Stimulated activated CD4-positive, alpha-beta T cell treated with anti-CD3 and anti-CD28 coated beads, Interleukin-12 subunit alpha, Interleukin-12 subunit beta, amount 100 ng/mL, for 24 hours (primary cell): Measurements from ENCODE around the gene PLEKHG3.

Experiments used
- DNase-seq, 2 experiments: peaks; one replicate each; pipeline ENCODE4 v3.0.0-alpha.2; 2020; ENCODE audit warnings: low read depth in 2 of 2

Gene PLEKHG3

DNA sequence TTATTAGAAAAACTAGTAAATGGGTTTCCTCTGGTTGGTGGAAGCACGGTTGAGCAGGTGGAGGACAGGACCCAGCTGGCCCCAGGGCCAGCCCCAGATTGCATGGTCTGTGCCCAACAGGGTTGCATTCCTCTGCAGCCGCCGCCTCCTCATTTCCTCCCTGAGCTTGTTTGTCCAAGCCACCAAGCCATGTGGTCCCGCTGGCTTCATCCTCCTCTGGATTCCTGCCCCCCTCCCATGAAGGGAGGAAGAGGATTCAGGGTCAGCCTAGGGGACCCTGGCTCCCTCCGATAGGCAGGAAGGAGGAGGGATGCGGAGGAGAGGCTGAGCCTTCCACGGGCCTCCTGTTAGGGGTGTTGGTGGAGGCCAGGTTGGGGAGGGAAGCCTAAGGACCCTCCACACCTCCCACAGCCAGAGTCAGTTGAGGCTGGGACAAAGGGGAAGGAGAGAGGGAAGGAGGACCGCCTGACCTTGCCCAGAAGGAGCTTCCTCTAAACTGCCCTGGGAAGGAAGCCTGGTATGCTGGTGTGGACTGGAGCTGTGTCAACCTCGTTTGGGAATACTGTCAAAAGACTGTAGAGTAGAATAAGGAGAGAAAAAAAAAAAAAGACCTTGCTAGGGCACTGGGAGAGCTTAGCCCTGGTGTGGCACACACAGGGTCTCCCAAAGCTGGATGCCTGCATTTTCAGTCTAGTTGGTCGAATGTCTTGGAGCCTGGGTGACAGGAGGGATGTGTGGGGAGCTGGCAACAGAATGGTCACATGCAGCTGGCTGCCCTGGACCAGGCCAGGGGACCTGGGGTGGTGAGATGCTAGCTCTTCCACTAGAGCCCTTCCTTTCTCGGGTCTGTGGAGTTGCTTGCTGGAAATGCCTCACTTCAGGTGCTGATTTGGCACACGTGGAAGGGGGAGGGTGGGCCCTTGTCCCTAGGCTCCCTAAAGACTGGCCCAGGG is 42.4 kb downstream of the PLEKHG3 start:
- no peak for DNase-seq

DNA sequence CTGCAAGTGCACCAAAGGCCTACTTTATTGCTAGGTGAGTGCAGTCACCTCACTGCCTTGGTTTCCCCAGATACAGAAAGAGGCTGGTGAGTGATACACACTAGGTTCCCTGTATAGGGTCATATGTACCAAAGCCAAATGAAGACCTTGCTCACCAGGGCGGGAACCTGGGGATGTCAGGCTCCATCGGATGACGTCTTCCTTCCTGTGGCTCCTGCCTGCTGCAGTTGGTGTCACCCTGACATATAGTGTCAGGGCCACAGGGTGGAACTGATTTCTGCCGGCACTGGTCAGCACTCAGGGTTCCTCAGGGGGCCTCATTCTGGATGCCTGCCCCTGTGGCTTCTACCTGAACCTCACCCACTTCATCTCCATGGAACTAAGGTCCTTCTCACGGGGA is 43.1 kb downstream of the PLEKHG3 start:
- no peak for DNase-seq

DNA sequence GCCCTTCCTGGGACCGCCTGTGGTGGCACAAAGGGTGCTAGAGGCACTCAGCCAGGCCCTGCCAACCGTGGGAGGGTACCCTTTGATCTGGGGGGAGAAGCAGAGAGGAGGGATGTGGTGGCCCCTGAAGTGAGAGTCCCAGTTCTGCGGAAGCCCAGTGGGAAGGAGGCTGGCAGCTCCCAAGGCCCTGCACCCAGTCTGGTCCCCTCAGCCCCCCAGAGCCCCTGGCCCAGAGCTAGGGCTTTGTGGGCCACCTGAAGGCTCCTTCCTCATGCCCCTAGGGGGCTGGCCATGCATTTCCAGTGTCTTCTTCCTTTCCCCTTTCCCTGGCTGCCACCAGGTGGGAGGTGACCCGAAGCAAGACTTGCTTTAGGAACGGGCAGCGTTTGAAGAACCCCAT is 44.3 kb downstream of the PLEKHG3 start:
- no peak for DNase-seq

DNA sequence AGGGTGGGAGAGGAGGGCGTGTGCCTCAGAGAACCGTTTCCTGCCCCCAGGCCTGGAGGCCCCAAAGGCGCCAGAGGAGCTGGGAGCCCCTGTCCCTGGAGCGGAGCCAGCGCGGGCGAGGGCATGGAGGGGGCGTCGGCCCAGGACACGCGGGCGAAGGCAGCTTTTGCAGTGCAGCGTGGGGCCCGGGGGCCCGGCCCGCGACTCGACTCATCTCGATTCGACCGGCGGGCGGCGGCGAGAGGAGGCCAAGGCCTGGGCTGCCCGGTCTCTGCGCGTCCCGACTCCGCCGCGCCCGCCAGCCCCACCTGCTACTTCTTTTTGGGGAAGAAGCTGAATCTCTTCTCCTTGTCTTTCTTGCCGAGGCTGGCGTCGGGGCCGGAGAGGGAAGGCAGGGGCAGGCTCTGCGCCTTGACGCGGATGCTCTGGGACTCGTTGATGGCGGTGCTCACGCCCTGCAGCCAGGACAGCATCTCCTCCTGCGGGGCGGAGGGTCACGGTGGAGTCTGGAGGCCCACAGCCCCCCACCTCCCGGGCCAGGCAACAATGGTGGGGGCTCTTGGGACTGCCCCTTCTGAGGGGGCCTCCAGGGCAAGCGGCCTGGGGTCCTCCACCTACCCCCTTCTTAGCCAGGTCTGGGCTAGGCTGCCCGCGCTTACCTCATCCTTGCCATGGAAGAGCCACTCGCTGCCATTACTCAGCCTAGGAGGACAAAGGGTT is 44.9 kb downstream of the PLEKHG3 start:
- DNase-seq, result no peak

DNA sequence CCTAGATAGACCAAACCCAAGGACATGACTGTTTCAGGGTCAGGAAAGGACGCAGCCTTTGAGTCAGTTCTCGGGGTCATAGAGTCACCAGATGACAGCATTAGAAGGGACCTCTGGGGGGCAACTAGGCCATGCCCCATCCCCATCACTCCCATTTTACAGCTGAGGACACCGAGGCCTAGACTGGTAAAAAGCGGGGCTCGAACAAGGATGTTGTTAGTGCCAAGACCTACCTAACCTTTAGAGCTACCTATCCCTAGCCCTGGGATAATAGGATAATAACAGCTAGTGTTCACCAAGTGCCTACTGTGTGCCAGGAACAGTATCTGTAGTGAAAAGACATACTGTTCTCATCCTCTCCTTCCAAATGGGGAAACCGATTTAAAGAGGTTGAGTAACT is 48.7 kb downstream of the PLEKHG3 start:
- DNase-seq, result no peak

DNA sequence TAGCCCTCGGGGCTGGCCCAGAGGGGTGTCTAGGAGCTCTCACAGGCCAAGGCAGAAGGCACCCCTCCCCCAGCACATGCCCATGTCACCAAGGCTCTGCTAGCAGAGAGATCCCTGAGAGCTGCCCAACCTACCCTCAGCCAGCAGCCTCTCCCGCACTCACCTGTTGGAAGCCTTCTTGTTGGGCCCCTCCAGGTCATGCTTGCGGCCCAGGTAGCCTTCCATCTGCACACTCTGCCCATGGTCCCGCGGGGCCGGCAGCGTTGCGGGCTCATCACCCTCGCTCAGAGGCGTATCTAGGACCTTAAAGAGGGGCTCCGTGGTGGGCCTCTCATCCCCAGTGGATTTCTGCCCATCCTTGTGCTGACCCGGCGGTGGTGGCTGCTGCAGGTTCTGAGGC is 49.1 kb downstream of the PLEKHG3 start:
- no peak for DNase-seq

DNA sequence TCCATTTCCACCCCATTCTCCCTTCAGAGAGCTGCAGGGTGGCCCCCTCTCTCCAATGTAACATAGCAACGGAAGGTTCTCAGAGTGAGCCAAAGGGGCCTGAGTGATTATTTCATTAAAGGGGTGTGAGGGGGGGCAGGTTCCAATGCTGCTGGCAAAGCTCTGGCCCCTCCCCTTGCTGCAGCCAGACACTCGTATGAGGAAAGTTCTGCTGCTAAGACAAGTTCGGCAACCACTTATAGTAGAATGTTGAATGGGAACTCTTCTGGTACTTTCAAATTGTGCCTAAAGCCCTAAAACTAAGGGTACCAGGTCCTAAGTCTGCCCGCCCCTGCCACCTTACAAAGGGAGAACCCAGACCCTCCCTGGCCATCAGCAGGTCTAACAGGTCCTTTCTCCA is 49.8 kb downstream of the PLEKHG3 start:
- DNase-seq, result no peak

DNA sequence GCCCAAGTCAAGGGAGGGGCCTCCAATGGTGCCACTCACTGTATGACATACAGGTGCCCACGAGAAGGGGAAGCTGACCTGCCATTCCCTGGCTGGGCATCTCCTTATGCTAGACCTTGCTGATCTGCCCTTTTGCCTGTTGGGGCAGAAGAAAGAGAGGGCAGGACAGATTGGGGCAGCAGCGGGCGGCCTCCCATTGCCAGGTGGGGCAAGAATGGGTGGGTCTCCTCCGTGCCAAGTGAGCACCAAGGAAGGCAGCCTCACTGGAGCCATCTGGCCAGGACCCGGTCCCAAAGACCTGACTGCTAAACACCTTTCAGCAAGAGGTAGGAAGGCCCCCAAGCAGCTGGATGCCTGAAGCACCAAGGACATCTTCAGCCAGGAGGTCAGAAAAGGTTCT is 50.5 kb downstream of the PLEKHG3 start:
- DNase-seq, result no peak

DNA sequence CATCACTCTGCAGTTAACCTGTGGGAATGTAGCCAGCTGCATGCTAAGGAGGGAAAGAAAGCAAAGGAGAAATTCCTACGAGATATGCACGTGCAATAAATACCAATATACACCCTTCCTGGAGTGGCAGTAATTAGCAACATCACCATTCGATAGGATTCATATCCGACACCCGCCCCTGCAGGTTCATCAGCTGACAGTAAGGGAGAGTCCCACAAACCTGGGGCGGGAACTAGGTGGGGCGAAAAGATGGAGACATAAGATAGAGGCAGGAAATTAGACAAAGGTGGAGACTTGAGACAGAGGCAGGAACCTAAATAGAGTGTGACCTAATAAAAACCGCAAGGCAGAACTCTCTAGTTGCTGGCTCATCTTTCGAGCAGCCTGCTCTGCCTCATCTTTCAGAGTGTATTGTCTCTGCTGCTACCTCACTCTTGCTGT is 51.6 kb downstream of the PLEKHG3 start:
- DNase-seq, result peak in 1 of 2 experiments; percentile 13

DNA sequence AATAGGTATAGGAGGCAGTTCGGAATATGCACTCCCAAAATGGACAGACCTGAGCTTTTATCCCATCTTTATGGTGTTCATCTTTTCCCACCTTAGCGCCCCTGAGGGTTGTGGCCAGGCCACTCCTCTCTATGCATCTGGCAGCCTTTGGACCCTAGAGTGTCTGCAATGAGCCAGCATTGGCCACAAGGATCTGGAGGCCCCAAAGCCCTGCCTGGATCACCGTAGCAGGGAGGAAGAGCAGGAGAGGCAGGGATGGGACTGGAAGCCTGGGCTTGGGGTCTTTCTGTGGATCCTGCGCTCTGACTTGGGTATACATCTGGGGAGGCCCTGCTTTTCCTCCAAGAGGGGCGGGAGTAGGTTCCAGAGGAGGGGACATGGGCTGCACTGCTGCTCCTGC is 52.5 kb downstream of the PLEKHG3 start:
- no peak for DNase-seq

DNA sequence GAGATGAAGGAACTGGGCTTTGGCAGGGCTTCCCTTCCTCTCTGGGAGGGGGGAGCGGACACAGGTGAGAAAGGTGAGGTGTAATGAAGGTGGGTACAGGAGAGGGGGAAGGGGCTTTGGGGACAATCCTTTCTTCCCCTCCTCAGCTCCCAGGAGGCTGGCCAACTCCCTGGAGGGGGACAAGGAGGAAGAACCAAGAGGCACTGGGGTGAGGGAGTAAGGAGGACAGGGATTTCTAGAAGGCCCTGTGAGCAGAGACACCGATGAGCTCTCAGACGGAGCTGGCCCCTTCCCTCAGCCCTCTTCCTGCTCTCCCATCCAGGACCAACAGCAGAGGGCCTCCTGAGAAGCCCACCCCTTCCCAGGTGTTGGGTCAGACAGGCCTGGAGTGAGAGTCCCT is 53.4 kb downstream of the PLEKHG3 start:
- DNase-seq, result no peak

DNA sequence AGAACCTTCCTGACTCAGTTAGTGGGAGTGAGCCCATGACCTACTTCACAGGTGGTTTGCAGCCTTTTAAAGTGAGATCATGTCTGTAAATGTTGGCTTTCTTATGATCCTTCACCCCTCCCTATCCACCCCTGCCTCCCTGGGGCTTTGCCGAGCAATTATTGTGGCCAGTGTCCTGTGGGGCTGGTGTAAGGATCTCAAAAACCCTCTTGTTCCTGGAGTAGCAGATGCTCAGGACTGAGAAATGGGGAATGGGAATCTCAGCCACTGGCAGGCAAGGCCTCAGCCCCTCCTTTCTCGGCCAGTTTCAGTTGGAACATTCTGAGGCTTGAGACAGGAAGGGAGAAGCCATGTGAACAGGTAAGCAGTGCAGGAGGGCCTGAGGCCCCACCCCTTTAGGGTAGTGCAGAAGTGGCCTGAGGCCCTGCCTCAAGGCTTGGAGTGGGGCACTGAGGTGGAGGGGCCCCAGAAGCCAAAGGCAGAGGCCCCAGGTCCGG is 53.8 kb downstream of the PLEKHG3 start:
- DNase-seq, result no peak

DNA sequence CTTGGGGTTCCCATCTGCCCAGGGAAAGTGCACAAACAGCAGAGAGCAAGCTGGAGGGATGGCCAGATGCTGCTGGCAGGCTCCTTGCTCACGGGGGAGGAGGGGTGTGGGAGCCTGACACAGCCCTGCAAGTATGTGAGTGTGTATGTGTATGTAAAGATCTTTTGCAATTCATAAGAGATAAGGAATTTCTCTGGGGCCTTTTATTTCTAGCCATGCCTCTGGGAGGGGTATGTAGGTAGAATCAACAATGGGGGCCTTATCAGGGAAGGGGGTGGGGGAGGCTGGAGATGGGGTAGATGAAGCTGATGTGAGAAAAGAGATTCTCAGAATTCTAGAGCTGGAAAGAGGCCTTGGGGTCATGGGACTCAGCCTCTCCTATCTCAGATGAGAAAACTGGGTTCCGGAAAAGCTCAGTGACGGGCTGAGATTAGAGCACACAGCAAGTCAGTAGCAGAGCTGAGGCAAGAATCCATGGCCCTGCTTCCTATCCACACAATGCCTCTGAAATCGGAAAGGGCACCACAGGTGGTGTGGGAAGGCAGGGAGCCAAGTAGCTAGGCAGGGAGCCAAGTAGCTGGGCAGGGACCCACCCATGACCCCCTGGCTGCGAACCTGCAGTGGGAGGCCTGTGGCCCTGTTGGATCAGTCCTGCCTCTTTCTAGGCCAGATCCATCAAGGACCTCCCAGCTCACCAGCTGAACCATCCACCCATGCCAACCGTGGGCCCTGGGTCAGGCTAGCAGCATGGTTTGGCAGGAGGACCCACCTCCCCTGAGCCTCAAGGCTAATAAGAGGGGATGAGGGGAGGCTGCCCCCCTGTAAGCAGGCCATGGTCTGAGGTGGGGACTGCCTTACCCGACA is 54.7 kb downstream of the PLEKHG3 start:
- DNase-seq, result no peak

DNA sequence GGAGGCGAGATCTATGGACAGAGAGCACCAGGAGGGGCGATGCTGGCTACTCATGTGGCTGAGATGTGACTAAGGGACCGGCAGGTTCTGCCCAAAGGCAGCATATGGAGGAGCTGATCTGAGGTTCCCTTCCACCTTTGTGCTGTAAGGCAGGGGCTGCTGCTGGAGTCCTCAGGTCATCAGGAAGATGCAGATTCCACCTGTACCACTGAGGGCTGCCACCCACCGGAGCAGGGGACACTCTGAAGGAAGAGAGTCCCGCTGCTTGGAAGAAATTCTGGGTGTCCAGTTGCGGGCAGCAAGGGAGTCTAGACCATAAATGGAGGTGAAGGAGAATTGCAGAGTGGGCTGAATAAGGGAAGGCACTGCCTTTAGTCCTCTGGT is 55.3 kb downstream of the PLEKHG3 start:
- no peak for DNase-seq

DNA sequence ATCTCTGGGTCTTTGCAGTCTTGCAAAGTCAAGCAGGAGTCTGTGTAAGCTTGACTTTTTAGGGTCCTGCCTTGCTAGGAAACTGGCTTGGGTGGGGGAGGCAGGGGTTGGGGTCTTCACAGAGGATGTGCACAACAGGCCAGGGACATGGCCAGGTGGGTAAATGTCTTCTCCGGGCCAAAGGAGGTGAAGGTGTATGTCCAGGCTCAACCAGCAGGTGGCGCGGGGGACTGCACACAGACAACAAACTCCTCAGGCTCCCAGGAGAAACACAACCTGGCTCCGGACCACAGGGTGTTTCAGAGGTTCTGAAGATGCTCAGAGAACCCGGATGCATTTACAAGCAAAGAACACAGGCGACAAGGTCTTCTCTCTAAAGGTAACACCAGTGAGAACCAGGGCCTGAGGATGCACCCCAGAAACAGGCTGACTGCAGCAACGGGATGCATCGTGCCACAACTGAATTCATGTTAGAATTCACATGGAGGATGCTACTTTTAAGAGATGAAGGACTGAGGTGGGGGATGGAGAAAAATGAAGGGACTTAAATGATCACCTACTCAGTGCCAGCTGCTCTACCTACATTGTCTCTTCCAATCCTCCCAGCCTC is 56.0 kb downstream of the PLEKHG3 start:
- peak; percentile 19 to 56 for DNase-seq

DNA sequence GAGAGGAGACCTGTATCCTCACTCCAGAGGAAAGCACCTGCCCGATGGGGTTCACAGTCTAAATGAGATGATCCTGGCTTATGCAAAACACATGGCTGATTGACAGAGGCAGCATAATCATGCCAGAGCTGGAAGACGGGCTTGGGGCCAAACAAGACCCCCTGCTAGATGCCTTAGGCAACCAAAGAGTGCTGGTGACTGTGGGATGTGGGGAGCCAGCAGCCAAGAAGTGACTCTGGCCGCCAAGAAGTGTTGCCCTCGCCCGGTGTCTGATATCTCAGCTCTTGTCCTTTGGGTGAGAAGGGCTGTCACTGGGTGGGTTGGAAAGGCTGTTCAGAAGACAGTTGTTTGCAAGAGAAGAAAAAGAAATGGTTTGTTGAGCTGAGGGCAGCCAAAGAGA is 56.7 kb downstream of the PLEKHG3 start:
- DNase-seq, result no peak

DNA sequence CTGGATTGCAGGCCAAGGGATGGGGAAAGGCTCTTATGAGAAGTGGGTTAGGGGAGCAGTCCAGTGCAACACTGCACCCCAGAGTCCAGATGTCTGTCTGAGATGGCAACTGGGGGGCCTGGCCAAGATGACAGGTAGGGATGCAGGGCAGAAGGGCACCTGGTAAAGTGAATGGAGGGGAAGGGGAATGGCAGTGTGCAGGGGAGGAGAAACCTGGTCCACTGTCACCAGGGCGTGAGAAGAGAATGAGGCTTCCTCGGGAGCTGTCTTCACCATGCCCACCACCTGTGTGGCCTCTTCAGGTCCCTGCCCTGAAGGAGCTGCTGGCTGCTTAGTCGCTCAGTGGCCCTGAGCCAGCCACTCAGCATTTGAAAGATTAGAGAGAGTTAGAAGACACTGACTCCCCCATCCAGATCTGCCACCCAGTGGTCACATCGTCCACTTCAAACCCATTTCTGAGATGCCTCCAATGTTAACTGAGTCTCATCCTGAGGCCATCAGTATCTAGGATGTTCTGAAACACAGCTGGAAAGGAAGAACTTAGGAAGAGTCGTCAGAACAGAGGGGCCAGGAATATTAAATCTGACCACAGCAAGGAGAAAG is 57.3 kb downstream of the PLEKHG3 start:
- no peak for DNase-seq

DNA sequence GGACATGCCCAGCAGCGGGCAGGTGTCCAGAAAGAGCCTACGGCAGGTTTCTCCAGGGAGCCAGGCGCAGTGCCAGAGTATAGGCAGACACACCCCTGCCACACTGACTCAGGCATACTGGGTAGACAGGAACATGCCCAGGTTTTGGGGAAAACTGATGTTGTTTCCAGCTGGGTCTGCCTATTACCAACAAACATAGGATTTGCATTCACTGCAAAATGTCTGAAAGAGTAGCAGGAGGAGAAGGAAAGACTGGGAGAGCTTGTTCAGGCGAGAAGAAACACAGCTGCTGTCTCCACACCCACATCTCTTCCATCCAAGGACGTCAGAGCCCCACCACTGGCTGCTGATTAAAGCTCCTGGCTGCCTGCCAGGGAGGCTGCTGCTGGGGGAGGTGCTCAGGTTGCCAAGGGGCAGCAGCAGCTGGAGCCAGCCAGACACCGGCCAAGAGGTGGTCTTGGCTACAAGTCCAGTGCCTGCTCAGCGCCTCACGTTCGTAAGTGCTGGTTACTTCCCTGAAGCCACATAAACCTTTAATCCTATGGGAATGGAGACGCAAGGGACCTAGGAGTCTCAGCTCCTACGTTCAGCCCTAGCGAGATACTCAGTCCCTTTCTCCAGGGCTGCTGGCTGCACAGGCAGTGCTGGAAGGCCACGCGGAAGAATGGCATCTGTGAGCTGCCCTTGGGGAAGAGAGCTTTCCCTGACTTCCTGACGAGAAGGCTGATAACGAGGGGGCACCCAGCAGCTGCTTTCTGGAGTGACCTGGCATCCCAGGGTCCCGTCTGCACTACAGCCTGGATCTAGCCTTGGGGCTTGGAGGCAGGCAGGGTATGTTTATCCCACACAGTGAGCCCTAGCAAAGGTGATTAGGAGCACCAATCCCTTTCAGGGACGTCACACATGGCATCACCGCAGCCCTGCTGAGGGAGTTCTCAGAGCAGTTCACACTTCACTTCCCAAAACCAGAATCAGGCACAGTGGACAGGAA is 58.1 kb downstream of the PLEKHG3 start:
- DNase-seq, result no peak

DNA sequence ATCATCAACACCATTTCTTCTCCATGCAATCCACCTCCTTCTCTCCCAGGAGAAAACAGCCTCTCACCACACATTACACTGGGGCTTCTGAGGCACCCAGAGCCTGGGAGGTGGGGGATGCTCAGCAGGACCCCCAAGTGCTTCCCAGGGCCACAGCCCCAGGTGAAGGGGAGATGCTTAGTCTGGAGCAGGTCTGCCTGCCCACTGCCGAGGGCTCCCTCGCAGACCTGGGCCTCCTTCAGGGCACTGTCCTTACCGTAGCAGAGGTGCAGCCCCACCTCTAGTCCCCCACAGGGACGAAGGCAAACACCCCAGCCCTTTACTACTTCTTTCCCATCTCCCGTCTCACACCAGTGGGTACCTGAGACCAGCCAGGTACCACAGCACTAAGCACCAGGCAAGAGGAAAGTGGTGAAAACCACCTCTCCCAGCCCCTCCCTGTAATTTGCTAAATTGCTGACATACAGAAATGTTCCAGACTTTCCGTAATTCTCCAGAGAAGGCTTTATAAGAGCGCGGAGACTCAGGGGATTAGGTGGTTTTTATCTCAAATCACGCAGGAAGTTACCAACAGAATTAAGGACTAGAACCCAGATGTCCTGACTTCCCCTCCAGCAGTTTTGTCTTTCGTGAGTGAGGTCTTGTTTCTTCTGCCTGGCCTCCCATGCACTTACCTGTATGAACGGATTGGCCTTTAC is 59.0 kb downstream of the PLEKHG3 start:
- no peak for DNase-seq
